ENCODE results near the gene KIFC1.

DNA sequence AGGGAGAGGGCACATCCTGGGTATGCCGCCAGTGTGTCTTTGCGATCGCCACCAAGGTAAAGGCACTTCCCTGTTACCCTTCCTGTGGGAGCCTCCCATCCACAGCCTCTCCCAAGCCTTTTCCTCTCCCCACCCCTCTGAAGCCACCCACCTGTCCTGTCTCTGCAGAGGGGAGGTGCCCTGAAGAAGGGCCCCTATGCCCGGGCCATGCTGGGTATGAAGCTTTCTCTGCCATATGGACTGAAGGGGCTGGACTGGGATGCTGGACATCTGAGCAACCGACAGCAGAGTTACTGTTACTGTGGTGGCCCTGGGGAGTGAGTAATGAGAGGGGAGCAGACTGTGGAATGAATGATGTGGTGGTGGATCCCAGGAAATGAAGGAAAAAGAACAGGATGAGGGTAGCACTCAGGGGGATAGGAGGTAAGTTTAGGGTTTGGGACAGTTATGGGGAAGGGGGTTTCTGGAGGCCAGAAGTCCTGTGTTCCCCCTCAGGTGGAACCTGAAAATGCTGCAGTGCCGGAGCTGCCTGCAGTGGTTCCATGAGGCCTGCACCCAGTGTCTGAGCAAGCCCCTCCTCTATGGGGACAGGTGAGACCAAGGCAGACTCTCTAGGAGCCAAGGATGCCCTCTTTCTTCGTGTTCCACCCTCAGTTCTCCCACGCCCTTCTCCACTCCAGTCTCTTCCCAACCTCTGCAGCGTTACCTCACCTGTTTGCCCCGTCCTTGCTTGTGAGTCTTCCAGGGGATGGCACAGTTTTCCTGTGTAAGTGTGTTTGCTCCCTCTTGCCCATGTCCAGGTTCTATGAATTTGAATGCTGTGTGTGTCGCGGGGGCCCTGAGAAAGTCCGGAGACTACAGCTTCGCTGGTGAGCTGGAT, 21.9 kb downstream of the KIFC1 start:
- TF ChIP-seq EZH2phosphoT487 (IDR thresholded peaks at IDR 0.05; ENCODE audit: insufficient read depth, low read depth) (no peak), EZH2 (IDR thresholded peaks at IDR 0.05; ENCODE audit: insufficient read depth, poor library complexity, severe bottlenecking) (no peak)
